Thyroid gland (tissue), 4 donors: ENCODE data around the gene SMARCAD1. TPM values are rescaled to one million over a fixed set of nuclear protein-coding genes. Genes with fewer than 3 reads are reported as not detected.

Source experiments
- DNase-seq, 2 donors: peaks; one replicate each; pipeline ENCODE4 v3.0.0-alpha.2; 2019
- H3K27ac ChIP-seq, 3 donors: fragments of 200-600 bp; sonication (generic); 1 replicate in 2 of 3; 2 replicates in 1 of 3; pipeline ENCODE4 v1.5.1; 2016 to 2019; ENCODE audit warnings: mild to moderate bottlenecking in 1 of 3, moderate library complexity in 1 of 3
- H3K27me3 ChIP-seq: fragments of 200-600 bp; sonication (generic); one replicate; pipeline ENCODE4 v1.5.1; 2019
- H3K36me3 ChIP-seq, 2 donors: fragments of 200-600 bp; sonication (generic); one replicate each; pipeline ENCODE4 v1.5.1; 2016 to 2019
- H3K4me1 ChIP-seq, 2 donors: fragments of 200-600 bp; sonication (generic); one replicate each; pipeline ENCODE4 v1.5.1; 2017 to 2019
- H3K4me3 ChIP-seq, 3 donors: fragments of 200-600 bp; sonication (generic); replicated peaks in 1 of 3; 1 replicate in 2 of 3; 2 replicates in 1 of 3; pipeline ENCODE4 v1.5.1; 2016; ENCODE audit warnings: mild to moderate bottlenecking in 1 of 3
- H3K9me3 ChIP-seq: fragments of 200-600 bp; sonication (generic); one replicate; pipeline ENCODE4 v1.5.1; 2017
- CTCF ChIP-seq, 6 experiments: fragments of 200-600 bp in 3 of 6; fragments of 450-650 bp in 3 of 6; sonication (generic) in 3 of 6; IDR thresholded peaks; one replicate each; pipeline ENCODE4 v1.5.1; 2016 to 2019; ENCODE audit warnings: antibody characterized with exemption in 6 of 6, mild to moderate bottlenecking in 2 of 6, inconsistent platforms in 1 of 6, moderate library complexity in 1 of 6
- POLR2A ChIP-seq, 2 donors: fragments of 450-650 bp; IDR thresholded peaks; one replicate each; pipeline ENCODE4 v1.6.1; 2017; ENCODE audit warnings: antibody characterized with exemption in 2 of 2, mild to moderate bottlenecking in 2 of 2, moderate library complexity in 1 of 2
- WGBS, 2 donors: methylation state at CpG; one replicate each; pipeline ENCODE4 v1.1.5; 2017; 5-methylcytosine and 5-hydroxymethylcytosine counted together
- intact Hi-C: fragments of 100-400 bp; cut with DNase I; formaldehyde crosslinking; loops from one replicate; pipeline ENCODE4 v1.15.1; 2023
- total RNA-seq, 4 donors: library from RNA; depleted of rRNA; stranded (reverse); fragments of >200 nt; gene quantifications; one replicate each; pipeline ENCODE4 v1.2.3, GENCODE V29; 2016

Gene SMARCAD1
- total RNA-seq, 4 donors from 2014 or later, result 35.1 to 46.5 (median 40.2) TPM

- H3K4me1 ChIP-seq, result no peaks in the 10 kb centered on the region
- intact Hi-C loops, result no loop called here
- H3K27me3 ChIP-seq, result no peaks in the 10 kb centered on the region
- no peak for DNase-seq
- no peaks in the 10 kb centered on the region for H3K9me3 ChIP-seq
- TF ChIP-seq CTCF (IDR thresholded peaks at IDR 0.05), result no peak
- TF ChIP-seq POLR2A (IDR thresholded peaks at IDR 0.05), result no peak
- no peak overlapping the region for H3K27ac ChIP-seq
- no peak overlapping the region for H3K4me3 ChIP-seq
- H3K36me3 ChIP-seq, result peaks cover 10 to 14% of the 10 kb centered on the region in 2 donors
Measured at GRCh38 chr4:94251094-94251493, 43.4 kb downstream of the SMARCAD1 start.

- no peak for TF ChIP-seq CTCF (IDR thresholded peaks at IDR 0.05)
- no peak for TF ChIP-seq POLR2A (IDR thresholded peaks at IDR 0.05)
- WGBS, 2 donors, result 91 to 92% methylated on average over 3 of the region's 3 CpGs
- H3K27me3 ChIP-seq, result no peaks in the 10 kb centered on the region
- H3K36me3 ChIP-seq, result peaks cover 10% of the 10 kb centered on the region in 2 donors
- intact Hi-C loops, result no loop called here
- H3K4me3 ChIP-seq, result no peak overlapping the region
- no peaks in the 10 kb centered on the region for H3K4me1 ChIP-seq
- H3K9me3 ChIP-seq, result no peaks in the 10 kb centered on the region
- DNase-seq, result no peak
- H3K27ac ChIP-seq, result no peak overlapping the region
Measured at GRCh38 chr4:94253036-94253435, 45.4 kb downstream of the SMARCAD1 start.

- Histone ChIP-seq H3K9me3 (no peaks in the 10 kb centered on the region), H3K27ac (no peak overlapping the region), H3K4me3 (no peak overlapping the region), H3K27me3 (no peaks in the 10 kb centered on the region), H3K4me1 (no peaks in the 10 kb centered on the region), H3K36me3 (peaks cover 10% of the 10 kb centered on the region in 2 donors)
- WGBS, 2 donors, result 97 to 98% methylated on average over 8 of the region's 8 CpGs
- no peak for DNase-seq
- TF ChIP-seq CTCF (IDR thresholded peaks at IDR 0.05) (no peak), POLR2A (IDR thresholded peaks at IDR 0.05) (no peak)
- intact Hi-C loops, result no loop called here
Measured at GRCh38 chr4:94256144-94256783, 48.6 kb downstream of the SMARCAD1 start.

- TF ChIP-seq CTCF (IDR thresholded peaks at IDR 0.05) (no peak), POLR2A (IDR thresholded peaks at IDR 0.05) (no peak)
- no peaks in the 10 kb centered on the region for H3K4me1 ChIP-seq
- no peak overlapping the region for H3K4me3 ChIP-seq
- H3K9me3 ChIP-seq, result no peaks in the 10 kb centered on the region
- DNase-seq, result no peak
- peaks cover 10% of the 10 kb centered on the region in 2 donors for H3K36me3 ChIP-seq
- intact Hi-C loops, result no loop called here
- H3K27me3 ChIP-seq, result no peaks in the 10 kb centered on the region
- no peak overlapping the region for H3K27ac ChIP-seq
Measured at GRCh38 chr4:94256828-94257227, 49.2 kb downstream of the SMARCAD1 start.

GRCh38 chr4:94262163-94263016 lies 54.7 kb downstream of the SMARCAD1 start:
- Histone ChIP-seq H3K27ac (no peak overlapping the region), H3K4me1 (no peaks in the 10 kb centered on the region), H3K9me3 (no peaks in the 10 kb centered on the region), H3K4me3 (no peak overlapping the region), H3K36me3 (no peaks in the 10 kb centered on the region), H3K27me3 (no peaks in the 10 kb centered on the region)
- WGBS, 2 donors, result 89 to 92% methylated on average over 5 of the region's 5 CpGs
- TF ChIP-seq POLR2A (IDR thresholded peaks at IDR 0.05) (no peak), CTCF (IDR thresholded peaks at IDR 0.05) (no peak)
- intact Hi-C loops, result no loop called here
- no peak for DNase-seq
